Measurements from ENCODE around the gene MYOD1.

MYOD1 gene

GRCh38 chr11:17770917-17771316 is 51.5 kb downstream of the MYOD1 start:
- DNase-seq (ENCODE audit: low read depth in 2 of 2) = no peak

- no peak for DNase-seq (ENCODE audit: low read depth in 2 of 2)
These were observed 52.0 kb downstream of the MYOD1 start for GRCh38 chr11:17771415-17771814.

All from stimulated activated CD4-positive, alpha-beta T cell treated with anti-CD3 and anti-CD28 coated beads, Interleukin-12 subunit alpha, Interleukin-12 subunit beta, amount 100 ng/mL, for 24 hours (primary cell).